GM21360 (cell line): ENCODE results near the gene GNL1.
"Not testable (repeated sequence)": the region's sequence is repeated elsewhere in the genome, so short reads cannot be mapped to it uniquely, and the experiment has no call there.

Experiments used
- ATAC-seq: cut with Tn5 transposase; IDR thresholded peaks from one replicate; pipeline ENCODE4 v1.9.1; 2021; ENCODE audit warnings: mild to moderate bottlenecking, moderate library complexity; ENCODE audit not compliant: unreplicated experiment

Gene GNL1

GRCh38 chr6:30500421-30501355, 55.6 kb downstream of the GNL1 start:
- no peak for ATAC-seq

GRCh38 chr6:30498705-30499104, 57.6 kb downstream of the GNL1 start:
- not testable (repeated sequence) for ATAC-seq

- no peak for ATAC-seq
Measured at GRCh38 chr6:30497714-30498113, 58.6 kb downstream of the GNL1 start.

GRCh38 chr6:30497261-30497599, 59.1 kb downstream of the GNL1 start:
- not testable (repeated sequence) for ATAC-seq

- no peak for ATAC-seq
Measured at GRCh38 chr6:30495993-30496392, 60.3 kb downstream of the GNL1 start.

GRCh38 chr6:30495060-30495459, 61.2 kb downstream of the GNL1 start:
- ATAC-seq, result not testable (repeated sequence)

- no peak for ATAC-seq
Measured at GRCh38 chr6:30494291-30494861, 61.9 kb downstream of the GNL1 start.

GRCh38 chr6:30493643-30494250, 62.5 kb downstream of the GNL1 start:
- no peak for ATAC-seq

GRCh38 chr6:30491991-30492952, 64.0 kb downstream of the GNL1 start:
- ATAC-seq, result no peak
